GM23338 (cell line): Measurements from ENCODE around the gene DNAJB13. TPM values are rescaled to one million over a fixed set of nuclear protein-coding genes. Genes with fewer than 3 reads are reported as not detected.

ENCODE experiments used
- ATAC-seq: fragments of 200-7000 bp; cut with Tn5 transposase; 3 replicates; pipeline ENCODE4 v1.9.1; 2020
- DNase-seq: peaks from one replicate; pipeline ENCODE4 v3.0.0-alpha.2; 2015; ENCODE audit warnings: low spot score
- H2AFZ ChIP-seq: fragments of 200-600 bp; sonication (generic); 2 replicates; pipeline ENCODE4 v1.8.0; 2016; ENCODE audit warnings: antibody characterized with exemption, mild to moderate bottlenecking, moderate library complexity
- H3F3A ChIP-seq: fragments of 200-600 bp; sonication (generic); replicated peaks from 2 replicates; pipeline ENCODE4 v1.8.0; 2017; ENCODE audit warnings: antibody characterized with exemption, mixed run types, low read depth
- H3K27ac ChIP-seq: fragments of 200-600 bp; sonication (generic); 2 replicates; pipeline ENCODE4 v1.6.1; 2016; ENCODE audit warnings: low read depth
- H3K27me3 ChIP-seq: fragments of 200-600 bp; sonication (generic); 2 replicates; pipeline ENCODE4 v1.8.0; 2016; ENCODE audit warnings: mild to moderate bottlenecking, mixed run types, moderate library complexity; ENCODE audit not compliant: insufficient read depth
- H3K36me3 ChIP-seq: fragments of 200-600 bp; sonication (generic); 2 replicates; pipeline ENCODE4 v1.8.0; 2016; ENCODE audit warnings: mild to moderate bottlenecking; ENCODE audit not compliant: insufficient read depth
- H3K4me1 ChIP-seq: fragments of 200-600 bp; sonication (generic); 2 replicates; pipeline ENCODE4 v1.8.0; 2016; ENCODE audit warnings: mild to moderate bottlenecking, moderate library complexity; ENCODE audit not compliant: insufficient read depth
- H3K4me2 ChIP-seq: fragments of 200-600 bp; sonication (generic); 2 replicates; pipeline ENCODE4 v1.7.1; 2017; ENCODE audit warnings: mixed run types
- H3K4me3 ChIP-seq: fragments of 200-600 bp; sonication (generic); 2 replicates; pipeline ENCODE4 v1.6.1; 2016; ENCODE audit warnings: mixed run types
- H3K79me2 ChIP-seq: fragments of 200-600 bp; sonication (generic); replicated peaks from 2 replicates; pipeline ENCODE4 v1.8.0; 2017; ENCODE audit warnings: mild to moderate bottlenecking; ENCODE audit not compliant: insufficient read depth
- H3K9me2 ChIP-seq: fragments of 200-600 bp; sonication (generic); 2 replicates; pipeline ENCODE4 v1.8.0; 2017; ENCODE audit not compliant: insufficient read depth
- H4K20me1 ChIP-seq: fragments of 200-600 bp; sonication (generic); replicated peaks from 2 replicates; pipeline ENCODE4 v1.8.0; 2017; ENCODE audit warnings: mild to moderate bottlenecking; ENCODE audit not compliant: insufficient read depth
- H3K27ac Mint-ChIP-seq: 2 replicates; pipeline ENCODE4 v1.8.0; 2020; ENCODE audit warnings: inconsistent platforms, mild to moderate bottlenecking, moderate library complexity, mixed read lengths
- H3K27me3 Mint-ChIP-seq: 3 replicates; pipeline ENCODE4 v1.8.0; 2022; ENCODE audit warnings: low read depth, mild to moderate bottlenecking, moderate library complexity, mixed read lengths, inconsistent platforms; ENCODE audit not compliant: insufficient read depth, poor library complexity
- H3K36me3 Mint-ChIP-seq: 3 replicates; pipeline ENCODE4 v1.8.0; 2021; ENCODE audit warnings: low read depth, mild to moderate bottlenecking, inconsistent platforms, moderate library complexity, mixed read lengths
- H3K4me1 Mint-ChIP-seq: 3 replicates; pipeline ENCODE4 v1.8.0; 2020; ENCODE audit warnings: mild to moderate bottlenecking, inconsistent platforms, mixed read lengths
- H3K4me3 Mint-ChIP-seq: 3 replicates; pipeline ENCODE4 v1.8.0; 2021; ENCODE audit warnings: moderate library complexity, mild to moderate bottlenecking, inconsistent platforms, mixed read lengths
- H3K9me3 Mint-ChIP-seq: 3 replicates; pipeline ENCODE4 v1.8.0; 2020; ENCODE audit warnings: moderate library complexity, mild to moderate bottlenecking, inconsistent platforms, mixed read lengths
- CREB1 ChIP-seq: fragments of 250-450 bp; sonication (Bioruptor Pico); IDR thresholded peaks from 2 replicates; pipeline ENCODE4 v1.5.0; 2020; ENCODE audit warnings: low read depth, mild to moderate bottlenecking, moderate library complexity
- CTCF ChIP-seq, 2 experiments: fragments of 200-600 bp in 1 of 2; sonication (generic) in 1 of 2; conservative IDR thresholded peaks; 2 replicates each; pipeline versions ENCODE4 v1.5.1 to v1.6.1; 2016 to 2017; ENCODE audit warnings: antibody characterized with exemption in 2 of 2, low read depth in 2 of 2, mild to moderate bottlenecking in 2 of 2, moderate library complexity in 1 of 2
- EZH2 ChIP-seq: fragments of 200-600 bp; sonication (generic); IDR thresholded peaks from one replicate; pipeline ENCODE4 v1.8.0; 2017; ENCODE audit warnings: antibody characterized with exemption, mild to moderate bottlenecking, low read depth; ENCODE audit not compliant: unreplicated experiment
- EZH2phosphoT487 ChIP-seq: fragments of 200-600 bp; sonication (generic); IDR thresholded peaks from one replicate; pipeline ENCODE4 v1.8.1; 2018; ENCODE audit warnings: antibody characterized with exemption; ENCODE audit not compliant: unreplicated experiment
- JUNB ChIP-seq: IDR thresholded peaks from one replicate; pipeline ENCODE4 v1.6.1; 2016; ENCODE audit warnings: antibody characterized with exemption; ENCODE audit not compliant: unreplicated experiment
- NANOG ChIP-seq: IDR thresholded peaks from 2 replicates; pipeline ENCODE4 v1.6.1; 2016; ENCODE audit warnings: antibody characterized with exemption, borderline replicate concordance
- POLR2AphosphoS5 ChIP-seq: IDR thresholded peaks from 2 replicates; pipeline ENCODE4 v1.6.1; 2016; ENCODE audit warnings: antibody characterized with exemption, low read depth
- STAT1 ChIP-seq: IDR thresholded peaks from one replicate; pipeline ENCODE4 v1.6.1; 2016; ENCODE audit warnings: antibody characterized with exemption; ENCODE audit not compliant: unreplicated experiment
- ZNF114 ChIP-seq: fragments of 250-450 bp; sonication (Bioruptor Pico); IDR thresholded peaks from 2 replicates; pipeline ENCODE4 v1.5.0; 2020; ENCODE audit warnings: mild to moderate bottlenecking, moderate library complexity
- ZNF331 ChIP-seq: fragments of 250-450 bp; sonication (Bioruptor Pico); IDR thresholded peaks from 2 replicates; pipeline ENCODE4 v1.5.0; 2020; ENCODE audit warnings: low read depth, mild to moderate bottlenecking, moderate library complexity
- polyA plus RNA-seq: library from polyadenylated mRNA; unstranded; fragments of >200 nt; fragmentation: Nextera tagmentation; extraction: Ambion mirVana; gene quantifications from 2 replicates; pipeline ENCODE4 v1.2.1, GENCODE V29; 2016
- total RNA-seq: library from RNA; depleted of rRNA; stranded (reverse); fragments of >200 nt; shearing (Covaris generic); gene quantifications from 2 replicates; pipeline ENCODE4 v1.2.3, GENCODE V29; 2014
- TF ChIP-seq, protein P1 (sequence below): fragments of 250-450 bp; sonication (Bioruptor Pico); IDR thresholded peaks from 2 replicates; pipeline ENCODE4 v1.5.0; 2020; ENCODE audit warnings: mild to moderate bottlenecking, moderate library complexity
- TF ChIP-seq, protein P2 (sequence below): IDR thresholded peaks from one replicate; pipeline ENCODE4 v1.6.1; 2018; ENCODE audit warnings: antibody characterized with exemption; ENCODE audit not compliant: unreplicated experiment
- TF ChIP-seq, protein P3 (sequence below): IDR thresholded peaks from 2 replicates; pipeline ENCODE4 v1.6.1; 2016; ENCODE audit warnings: antibody characterized with exemption

DNAJB13 gene
- total and polyA plus RNA-seq, 2 experiments from 2014 or later = 0.14 to 0.32 TPM

DNA sequence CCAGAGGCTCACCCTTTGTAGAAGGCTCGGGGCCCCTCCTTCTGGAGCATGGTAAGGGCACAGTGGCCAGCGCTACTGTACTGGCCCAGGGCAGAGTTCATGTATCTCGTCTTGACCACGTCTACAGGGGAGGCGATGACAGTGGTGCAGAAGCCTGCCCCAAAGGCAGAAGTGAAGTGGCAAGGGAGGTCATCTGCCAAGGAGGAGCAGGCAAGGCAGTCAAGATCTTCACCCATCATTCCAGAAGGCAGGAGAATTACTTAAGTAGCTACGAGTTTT is 24.6 kb downstream of the DNAJB13 start:
- Histone ChIP-seq H2AFZ (no peak overlapping the region), H3K27ac (no peak overlapping the region), H3K4me3 (no peak overlapping the region), H3K27me3 (no peaks in the 10 kb centered on the region), H3K36me3 (peaks cover 32% of the 10 kb centered on the region), H3K79me2 (no peaks in the 10 kb centered on the region; the same call in 1 of the 2 replicates), H3K4me2 (no peak overlapping the region), H3K9me2 (no peaks in the 10 kb centered on the region), H4K20me1 (peaks cover 13% of the 10 kb centered on the region), H3F3A (peaks cover 5% of the 10 kb centered on the region; the same call in 1 of the 2 replicates), H3K4me1 (peaks cover 11% of the 10 kb centered on the region)
- ATAC-seq (no peak), DNase-seq (no peak)
- Mint-ChIP-seq H3K4me3 (no peak overlapping the region), H3K27me3 (peaks cover 13% of the 10 kb centered on the region), H3K36me3 (peaks cover 64% of the 10 kb centered on the region), H3K27ac (no peak overlapping the region), H3K4me1 (peaks cover 10% of the 10 kb centered on the region), H3K9me3 (no peaks in the 10 kb centered on the region)
- TF ChIP-seq CTCF (conservative IDR thresholded peaks at IDR 0.05; ENCODE audit: low read depth in 2 of 2) = no peak
- no peak for TF ChIP-seq POLR2AphosphoS5
- no peak for TF ChIP-seq EZH2
- no peak for TF ChIP-seq ZNF114 (CRISPR knock-in tag)
- TF ChIP-seq, protein P1, sequence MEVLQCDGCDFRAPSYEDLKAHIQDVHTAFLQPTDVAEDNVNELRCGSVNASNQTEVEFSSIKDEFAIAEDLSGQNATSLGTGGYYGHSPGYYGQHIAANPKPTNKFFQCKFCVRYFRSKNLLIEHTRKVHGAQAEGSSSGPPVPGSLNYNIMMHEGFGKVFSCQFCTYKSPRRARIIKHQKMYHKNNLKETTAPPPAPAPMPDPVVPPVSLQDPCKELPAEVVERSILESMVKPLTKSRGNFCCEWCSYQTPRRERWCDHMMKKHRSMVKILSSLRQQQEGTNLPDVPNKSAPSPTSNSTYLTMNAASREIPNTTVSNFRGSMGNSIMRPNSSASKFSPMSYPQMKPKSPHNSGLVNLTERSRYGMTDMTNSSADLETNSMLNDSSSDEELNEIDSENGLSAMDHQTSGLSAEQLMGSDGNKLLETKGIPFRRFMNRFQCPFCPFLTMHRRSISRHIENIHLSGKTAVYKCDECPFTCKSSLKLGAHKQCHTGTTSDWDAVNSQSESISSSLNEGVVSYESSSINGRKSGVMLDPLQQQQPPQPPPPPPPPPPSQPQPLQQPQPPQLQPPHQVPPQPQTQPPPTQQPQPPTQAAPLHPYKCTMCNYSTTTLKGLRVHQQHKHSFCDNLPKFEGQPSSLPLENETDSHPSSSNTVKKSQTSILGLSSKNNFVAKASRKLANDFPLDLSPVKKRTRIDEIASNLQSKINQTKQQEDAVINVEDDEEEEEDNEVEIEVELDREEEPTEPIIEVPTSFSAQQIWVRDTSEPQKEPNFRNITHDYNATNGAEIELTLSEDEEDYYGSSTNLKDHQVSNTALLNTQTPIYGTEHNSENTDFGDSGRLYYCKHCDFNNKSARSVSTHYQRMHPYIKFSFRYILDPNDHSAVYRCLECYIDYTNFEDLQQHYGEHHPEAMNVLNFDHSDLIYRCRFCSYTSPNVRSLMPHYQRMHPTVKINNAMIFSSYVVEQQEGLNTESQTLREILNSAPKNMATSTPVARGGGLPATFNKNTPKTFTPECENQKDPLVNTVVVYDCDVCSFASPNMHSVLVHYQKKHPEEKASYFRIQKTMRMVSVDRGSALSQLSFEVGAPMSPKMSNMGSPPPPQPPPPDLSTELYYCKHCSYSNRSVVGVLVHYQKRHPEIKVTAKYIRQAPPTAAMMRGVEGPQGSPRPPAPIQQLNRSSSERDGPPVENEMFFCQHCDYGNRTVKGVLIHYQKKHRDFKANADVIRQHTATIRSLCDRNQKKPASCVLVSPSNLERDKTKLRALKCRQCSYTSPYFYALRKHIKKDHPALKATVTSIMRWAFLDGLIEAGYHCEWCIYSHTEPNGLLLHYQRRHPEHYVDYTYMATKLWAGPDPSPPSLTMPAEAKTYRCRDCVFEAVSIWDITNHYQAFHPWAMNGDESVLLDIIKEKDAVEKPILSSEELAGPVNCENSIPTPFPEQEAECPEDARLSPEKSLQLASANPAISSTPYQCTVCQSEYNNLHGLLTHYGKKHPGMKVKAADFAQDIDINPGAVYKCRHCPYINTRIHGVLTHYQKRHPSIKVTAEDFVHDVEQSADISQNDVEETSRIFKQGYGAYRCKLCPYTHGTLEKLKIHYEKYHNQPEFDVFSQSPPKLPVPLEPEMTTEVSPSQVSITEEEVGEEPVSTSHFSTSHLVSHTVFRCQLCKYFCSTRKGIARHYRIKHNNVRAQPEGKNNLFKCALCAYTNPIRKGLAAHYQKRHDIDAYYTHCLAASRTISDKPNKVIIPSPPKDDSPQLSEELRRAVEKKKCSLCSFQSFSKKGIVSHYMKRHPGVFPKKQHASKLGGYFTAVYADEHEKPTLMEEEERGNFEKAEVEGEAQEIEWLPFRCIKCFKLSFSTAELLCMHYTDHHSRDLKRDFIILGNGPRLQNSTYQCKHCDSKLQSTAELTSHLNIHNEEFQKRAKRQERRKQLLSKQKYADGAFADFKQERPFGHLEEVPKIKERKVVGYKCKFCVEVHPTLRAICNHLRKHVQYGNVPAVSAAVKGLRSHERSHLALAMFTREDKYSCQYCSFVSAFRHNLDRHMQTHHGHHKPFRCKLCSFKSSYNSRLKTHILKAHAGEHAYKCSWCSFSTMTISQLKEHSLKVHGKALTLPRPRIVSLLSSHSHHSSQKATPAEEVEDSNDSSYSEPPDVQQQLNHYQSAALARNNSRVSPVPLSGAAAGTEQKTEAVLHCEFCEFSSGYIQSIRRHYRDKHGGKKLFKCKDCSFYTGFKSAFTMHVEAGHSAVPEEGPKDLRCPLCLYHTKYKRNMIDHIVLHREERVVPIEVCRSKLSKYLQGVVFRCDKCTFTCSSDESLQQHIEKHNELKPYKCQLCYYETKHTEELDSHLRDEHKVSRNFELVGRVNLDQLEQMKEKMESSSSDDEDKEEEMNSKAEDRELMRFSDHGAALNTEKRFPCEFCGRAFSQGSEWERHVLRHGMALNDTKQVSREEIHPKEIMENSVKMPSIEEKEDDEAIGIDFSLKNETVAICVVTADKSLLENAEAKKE (CRISPR knock-in tag) = no peak
- no peak for TF ChIP-seq ZNF331 (CRISPR knock-in tag)
- TF ChIP-seq STAT1 = no peak
- TF ChIP-seq, protein P2, sequence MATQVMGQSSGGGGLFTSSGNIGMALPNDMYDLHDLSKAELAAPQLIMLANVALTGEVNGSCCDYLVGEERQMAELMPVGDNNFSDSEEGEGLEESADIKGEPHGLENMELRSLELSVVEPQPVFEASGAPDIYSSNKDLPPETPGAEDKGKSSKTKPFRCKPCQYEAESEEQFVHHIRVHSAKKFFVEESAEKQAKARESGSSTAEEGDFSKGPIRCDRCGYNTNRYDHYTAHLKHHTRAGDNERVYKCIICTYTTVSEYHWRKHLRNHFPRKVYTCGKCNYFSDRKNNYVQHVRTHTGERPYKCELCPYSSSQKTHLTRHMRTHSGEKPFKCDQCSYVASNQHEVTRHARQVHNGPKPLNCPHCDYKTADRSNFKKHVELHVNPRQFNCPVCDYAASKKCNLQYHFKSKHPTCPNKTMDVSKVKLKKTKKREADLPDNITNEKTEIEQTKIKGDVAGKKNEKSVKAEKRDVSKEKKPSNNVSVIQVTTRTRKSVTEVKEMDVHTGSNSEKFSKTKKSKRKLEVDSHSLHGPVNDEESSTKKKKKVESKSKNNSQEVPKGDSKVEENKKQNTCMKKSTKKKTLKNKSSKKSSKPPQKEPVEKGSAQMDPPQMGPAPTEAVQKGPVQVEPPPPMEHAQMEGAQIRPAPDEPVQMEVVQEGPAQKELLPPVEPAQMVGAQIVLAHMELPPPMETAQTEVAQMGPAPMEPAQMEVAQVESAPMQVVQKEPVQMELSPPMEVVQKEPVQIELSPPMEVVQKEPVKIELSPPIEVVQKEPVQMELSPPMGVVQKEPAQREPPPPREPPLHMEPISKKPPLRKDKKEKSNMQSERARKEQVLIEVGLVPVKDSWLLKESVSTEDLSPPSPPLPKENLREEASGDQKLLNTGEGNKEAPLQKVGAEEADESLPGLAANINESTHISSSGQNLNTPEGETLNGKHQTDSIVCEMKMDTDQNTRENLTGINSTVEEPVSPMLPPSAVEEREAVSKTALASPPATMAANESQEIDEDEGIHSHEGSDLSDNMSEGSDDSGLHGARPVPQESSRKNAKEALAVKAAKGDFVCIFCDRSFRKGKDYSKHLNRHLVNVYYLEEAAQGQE = no peak
- TF ChIP-seq EZH2phosphoT487 = no peak
- no peak for TF ChIP-seq JUNB
- no peak for TF ChIP-seq CREB1 (CRISPR knock-in tag)
- no peak for TF ChIP-seq NANOG
- TF ChIP-seq, protein P3, sequence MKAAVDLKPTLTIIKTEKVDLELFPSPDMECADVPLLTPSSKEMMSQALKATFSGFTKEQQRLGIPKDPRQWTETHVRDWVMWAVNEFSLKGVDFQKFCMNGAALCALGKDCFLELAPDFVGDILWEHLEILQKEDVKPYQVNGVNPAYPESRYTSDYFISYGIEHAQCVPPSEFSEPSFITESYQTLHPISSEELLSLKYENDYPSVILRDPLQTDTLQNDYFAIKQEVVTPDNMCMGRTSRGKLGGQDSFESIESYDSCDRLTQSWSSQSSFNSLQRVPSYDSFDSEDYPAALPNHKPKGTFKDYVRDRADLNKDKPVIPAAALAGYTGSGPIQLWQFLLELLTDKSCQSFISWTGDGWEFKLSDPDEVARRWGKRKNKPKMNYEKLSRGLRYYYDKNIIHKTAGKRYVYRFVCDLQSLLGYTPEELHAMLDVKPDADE = no peak
